Activated CD8-positive, alpha-beta T cell treated with anti-CD3 and anti-CD28 coated beads for 36 hours (primary cell): ENCODE results near the gene ROR2. TPM values are rescaled to one million over a fixed set of nuclear protein-coding genes. Genes with fewer than 3 reads are reported as not detected.

ENCODE experiments used
- ATAC-seq: fragments of 200-7000 bp; cut with Tn5 transposase; one replicate; pipeline ENCODE4 v1.10.0; 2021; ENCODE audit warnings: mild to moderate bottlenecking, moderate library complexity
- CTCF ChIA-PET: fragments of 350-600 bp; sonication (Branson Sonifier 250); formaldehyde crosslinking; loops from one replicate; lab custom pipeline; 2021; ENCODE audit warnings: antibody characterized with exemption; lab: Charles Lee
- POLR2A ChIA-PET: fragments of 350-600 bp; sonication (Branson Sonifier 250); formaldehyde crosslinking; loops from one replicate; lab custom pipeline; 2021; ENCODE audit warnings: antibody characterized with exemption; lab: Charles Lee
- DNase-seq: peaks from one replicate; pipeline ENCODE4 v3.0.0-alpha.2; 2020
- H3K27ac Mint-ChIP-seq: one replicate; pipeline ENCODE4 v1.8.0; 2021; ENCODE audit warnings: mild to moderate bottlenecking, mixed read lengths
- H3K27me3 Mint-ChIP-seq: one replicate; pipeline ENCODE4 v1.8.0; 2021; ENCODE audit warnings: mixed read lengths
- H3K36me3 Mint-ChIP-seq: one replicate; pipeline ENCODE4 v1.8.0; 2021; ENCODE audit warnings: low read depth, mixed read lengths
- H3K4me1 Mint-ChIP-seq: one replicate; pipeline ENCODE4 v1.8.0; 2021; ENCODE audit warnings: low read depth, mixed read lengths
- H3K4me3 Mint-ChIP-seq: one replicate; pipeline ENCODE4 v1.8.0; 2021; ENCODE audit warnings: mild to moderate bottlenecking, moderate library complexity, mixed read lengths
- H3K9me3 Mint-ChIP-seq: one replicate; pipeline ENCODE4 v1.8.0; 2021; ENCODE audit warnings: mixed read lengths
- CTCF ChIP-seq: fragments of 200-600 bp; IDR thresholded peaks from one replicate; pipeline ENCODE4 v1.8.0; 2022; ENCODE audit warnings: antibody characterized with exemption, mild to moderate bottlenecking
- intact Hi-C: fragments of 100-400 bp; cut with micrococcal nuclease; formaldehyde crosslinking; loops from one replicate; pipeline ENCODE4 v1.10.0; 2022
- total RNA-seq, 2 experiments: library from RNA; stranded (reverse); gene quantifications; one replicate each; pipeline ENCODE4 v1.2.3, GENCODE V29; 2021

ROR2 gene
- total RNA-seq, 2 experiments from 2014 or later: not detected

- no peaks in the 10 kb centered on the region for H3K4me1 Mint-ChIP-seq
Measured at GRCh38 chr9:91557327-91557726, 392.7 kb downstream of the ROR2 start.

GRCh38 chr9:91555132-91555531, 394.9 kb downstream of the ROR2 start:
- Mint-ChIP-seq H3K27ac (no peak overlapping the region), H3K27me3 (peaks cover 18% of the 10 kb centered on the region), H3K4me3 (no peak overlapping the region), H3K36me3 (no peaks in the 10 kb centered on the region), H3K4me1 (no peaks in the 10 kb centered on the region), H3K9me3 (no peaks in the 10 kb centered on the region)
- ATAC-seq (no peak), DNase-seq (no peak)
- no peak for TF ChIP-seq CTCF
- POLR2A ChIA-PET: no interaction called here
- CTCF ChIA-PET: no interaction called here
- intact Hi-C loops: no loop called here

More at GRCh38 chr9:91557327-91557726, 392.7 kb downstream of the ROR2 start:
- intact Hi-C loops: no loop called here
- Mint-ChIP-seq H3K9me3 (no peaks in the 10 kb centered on the region), H3K36me3 (no peaks in the 10 kb centered on the region), H3K4me3 (no peak overlapping the region), H3K27ac (no peak overlapping the region), H3K27me3 (peaks cover 23% of the 10 kb centered on the region)
- DNase-seq: no peak
- ChIA-PET POLR2A (no interaction called here), CTCF (no interaction called here)
- no peak for TF ChIP-seq CTCF
- ATAC-seq: no peak

DNA sequence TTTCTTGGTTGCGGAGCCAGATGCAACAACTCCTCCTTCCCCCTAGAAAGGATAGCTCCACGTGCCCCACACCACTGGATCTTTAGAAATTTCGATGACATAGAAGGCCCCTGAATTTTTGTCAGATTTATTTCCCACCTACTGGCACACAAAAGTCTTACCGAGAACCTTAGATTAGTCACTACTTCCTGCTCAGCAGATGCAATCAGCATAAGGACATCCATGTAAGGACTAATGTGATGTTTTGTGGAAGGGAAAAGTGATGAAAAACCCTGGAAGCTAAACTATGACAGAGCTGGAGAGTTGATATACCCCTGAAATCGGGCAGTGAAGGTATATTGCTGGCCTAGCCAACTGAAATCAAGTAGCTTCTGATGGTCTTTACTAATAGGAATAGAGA, 400.9 kb downstream of the ROR2 start:
- POLR2A ChIA-PET: no interaction called here
- peaks cover 9% of the 10 kb centered on the region for H3K27me3 Mint-ChIP-seq
- DNase-seq: no peak
- CTCF ChIA-PET: no interaction called here
- intact Hi-C loops: no loop called here
- H3K36me3 Mint-ChIP-seq: no peaks in the 10 kb centered on the region
- H3K9me3 Mint-ChIP-seq: no peaks in the 10 kb centered on the region
- TF ChIP-seq CTCF: no peak
- ATAC-seq: no peak
- H3K4me1 Mint-ChIP-seq: peaks cover 4% of the 10 kb centered on the region
- H3K27ac Mint-ChIP-seq: no peak overlapping the region
- H3K4me3 Mint-ChIP-seq: no peak overlapping the region

GRCh38 chr9:91547081-91547480, 402.9 kb downstream of the ROR2 start:
- no peak for DNase-seq
- Mint-ChIP-seq H3K9me3 (no peaks in the 10 kb centered on the region), H3K36me3 (no peaks in the 10 kb centered on the region), H3K27ac (no peak overlapping the region), H3K4me1 (peaks cover 4% of the 10 kb centered on the region), H3K27me3 (peaks cover 11% of the 10 kb centered on the region), H3K4me3 (no peak overlapping the region)
- intact Hi-C loops: no loop called here
- POLR2A ChIA-PET: no interaction called here
- CTCF ChIA-PET: no interaction called here
- ATAC-seq: no peak
- no peak for TF ChIP-seq CTCF

DNA sequence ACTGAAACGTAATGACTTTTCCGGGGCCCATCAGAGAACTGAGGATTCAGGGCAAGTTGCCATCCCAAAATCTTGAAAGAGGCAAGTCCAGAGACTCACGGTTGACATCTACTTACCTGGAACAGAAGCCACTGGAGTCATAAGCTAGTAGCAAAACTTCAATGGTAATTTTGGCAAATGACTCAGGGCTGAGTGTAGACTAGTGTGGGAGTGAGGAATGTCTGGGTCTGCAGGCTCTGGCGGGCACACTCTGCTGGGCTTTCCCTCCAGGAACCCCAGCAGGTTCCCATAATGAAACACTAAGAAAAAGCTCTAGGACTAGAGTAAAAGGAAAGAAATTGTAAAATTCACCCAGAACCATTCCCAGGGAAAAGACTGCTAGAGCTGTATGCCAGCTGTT, 403.5 kb downstream of the ROR2 start:
- DNase-seq (no peak), ATAC-seq (no peak)
- Mint-ChIP-seq H3K27me3 (peaks cover 8% of the 10 kb centered on the region), H3K36me3 (no peaks in the 10 kb centered on the region), H3K4me1 (peaks cover 4% of the 10 kb centered on the region), H3K4me3 (no peak overlapping the region), H3K9me3 (no peaks in the 10 kb centered on the region), H3K27ac (no peak overlapping the region)
- intact Hi-C loops: no loop called here
- no peak for TF ChIP-seq CTCF
- CTCF ChIA-PET: no interaction called here
- POLR2A ChIA-PET: no interaction called here
